Measurements from ENCODE around the gene IL17RE. TPM values are rescaled to one million over a fixed set of nuclear protein-coding genes. Genes with fewer than 3 reads are reported as not detected.

IL17RE gene
- total and polyA plus RNA-seq, 4 donors, result 7.0 to 26.1 (median 17.1) TPM

GRCh38 chr3:9934993-9935392, 32.3 kb downstream of the IL17RE start:
- peak overlapping the region in 1 of 2 donors; percentile 88 for H3K9ac ChIP-seq (ENCODE audit: insufficient read depth in 1 of 2, low read length in 2 of 2)

DNA sequence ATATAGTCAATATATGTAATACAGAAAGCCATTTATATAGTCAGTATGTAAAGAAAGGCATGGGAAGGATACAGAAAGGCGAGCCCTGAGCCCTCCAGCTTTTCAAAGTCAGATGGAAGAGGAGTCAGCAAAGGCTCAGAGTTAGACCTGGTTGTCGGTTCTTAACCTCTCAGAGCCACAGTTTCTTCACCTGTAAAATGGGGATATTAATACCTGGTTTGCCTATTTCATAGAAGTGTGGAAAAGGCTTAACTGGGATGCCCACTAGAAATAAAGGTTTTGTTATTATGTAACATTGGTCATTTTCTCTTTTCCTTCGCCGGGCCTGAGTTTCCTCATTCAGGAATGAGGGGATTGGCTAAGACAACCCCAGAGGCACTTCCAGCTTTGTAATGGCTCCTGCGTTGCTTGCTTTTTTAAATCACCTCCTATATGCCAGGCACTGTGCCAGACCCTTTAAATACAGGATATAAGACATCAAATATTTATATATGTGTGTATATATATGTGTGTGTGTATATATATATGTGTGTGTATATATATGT, 33.4 kb downstream of the IL17RE start:
- no peaks in the 10 kb centered on the region for H3K9me3 ChIP-seq (ENCODE audit: control insufficient read depth in 4 of 4, insufficient read depth in 3 of 4, low read length in 3 of 4)
- WGBS, 2 donors, result 59 to 86% methylated on average over 5 of the region's 5 CpGs
- H3K27me3 ChIP-seq (ENCODE audit: control insufficient read depth in 3 of 3, insufficient read depth in 3 of 3, low read length in 2 of 3), result no peaks in the 10 kb centered on the region
- peaks cover 0 to 24% (median 7%) of the 10 kb centered on the region in 4 donors for H3K36me3 ChIP-seq (ENCODE audit: control insufficient read depth in 4 of 4, insufficient read depth in 4 of 4, low read length in 4 of 4)
- no peak for ATAC-seq (ENCODE audit: insufficient read depth, low FRiP score)
- no peak overlapping the region for H3K27ac ChIP-seq (ENCODE audit: low read depth in 1 of 2, low read length in 1 of 2)
- TF ChIP-seq CTCF (IDR thresholded peaks at IDR 0.05; ENCODE audit: control extremely low read depth, extremely low read depth), result no peak
- H3K9ac ChIP-seq (ENCODE audit: insufficient read depth in 1 of 2, low read length in 2 of 2), result no peak overlapping the region
- no peak overlapping the region for H3K4me3 ChIP-seq
- no peak for DNase-seq
- H3K4me1 ChIP-seq (ENCODE audit: control insufficient read depth in 5 of 5, insufficient read depth in 5 of 5, low read length in 5 of 5), result peaks cover 0 to 17% (median 2%) of the 10 kb centered on the region in 5 donors

More at GRCh38 chr3:9934993-9935392, 32.3 kb downstream of the IL17RE start:
- WGBS, 2 donors, result 52 to 63% methylated on average over 4 of the region's 4 CpGs
- no peak overlapping the region for H3K4me3 ChIP-seq
- no peaks in the 10 kb centered on the region for H3K27me3 ChIP-seq (ENCODE audit: control insufficient read depth in 3 of 3, insufficient read depth in 3 of 3, low read length in 2 of 3)
- no peak for ATAC-seq (ENCODE audit: insufficient read depth, low FRiP score)
- no peak overlapping the region for H3K27ac ChIP-seq (ENCODE audit: low read depth in 1 of 2, low read length in 1 of 2)
- peaks cover 0 to 24% (median 11%) of the 10 kb centered on the region in 4 donors for H3K36me3 ChIP-seq (ENCODE audit: control insufficient read depth in 4 of 4, insufficient read depth in 4 of 4, low read length in 4 of 4)
- TF ChIP-seq CTCF (IDR thresholded peaks at IDR 0.05; ENCODE audit: control extremely low read depth, extremely low read depth), result no peak
- H3K4me1 ChIP-seq (ENCODE audit: control insufficient read depth in 5 of 5, insufficient read depth in 5 of 5, low read length in 5 of 5), result peaks cover 0 to 17% (median 2%) of the 10 kb centered on the region in 5 donors
- H3K9me3 ChIP-seq (ENCODE audit: control insufficient read depth in 4 of 4, insufficient read depth in 3 of 4, low read length in 3 of 4), result no peaks in the 10 kb centered on the region
- DNase-seq, result no peak

DNA sequence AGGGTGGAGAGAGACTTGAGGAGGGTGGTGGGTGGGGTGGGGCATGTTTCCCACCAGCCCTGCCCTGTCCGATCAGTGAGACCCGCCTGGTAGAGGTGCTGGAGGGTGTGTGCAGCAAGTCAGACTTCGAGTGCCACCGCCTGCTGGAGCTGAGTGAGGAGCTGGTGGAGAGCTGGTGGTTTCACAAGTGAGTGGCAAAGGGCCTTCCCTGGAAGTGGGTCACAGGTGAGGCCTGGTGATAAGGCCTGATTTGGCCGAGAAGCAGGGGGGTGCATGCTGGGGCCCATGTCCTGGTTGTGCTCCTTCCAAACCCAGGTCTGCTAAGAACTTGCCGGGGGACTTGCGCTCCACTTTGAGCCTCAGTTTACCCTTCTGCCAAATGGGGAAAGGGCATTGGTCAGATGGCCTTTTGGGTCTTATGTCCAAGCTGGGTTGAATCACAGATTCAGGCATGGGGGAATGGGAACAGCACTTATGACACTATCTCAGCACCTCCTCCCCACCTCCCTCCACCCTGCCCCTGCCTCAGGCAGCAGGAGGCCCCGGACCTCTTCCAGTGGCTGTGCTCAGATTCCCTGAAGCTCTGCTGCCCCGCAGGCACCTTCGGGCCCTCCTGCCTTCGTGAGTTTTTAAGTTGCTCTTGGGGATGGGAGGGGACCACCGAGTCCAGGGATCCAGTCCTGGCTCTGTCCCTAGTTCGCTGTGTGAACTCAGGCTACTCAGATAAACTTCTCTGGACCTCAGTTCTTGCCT, 35.0 kb downstream of the IL17RE start:
- H3K4me1 ChIP-seq (ENCODE audit: control insufficient read depth in 5 of 5, insufficient read depth in 5 of 5, low read length in 5 of 5), result peaks cover 0 to 14% (median 2%) of the 10 kb centered on the region in 5 donors
- no peak overlapping the region for H3K4me3 ChIP-seq
- DNase-seq, result no peak
- H3K27ac ChIP-seq (ENCODE audit: low read depth in 1 of 2, low read length in 1 of 2), result no peak overlapping the region
- no peaks in the 10 kb centered on the region for H3K9me3 ChIP-seq (ENCODE audit: control insufficient read depth in 4 of 4, insufficient read depth in 3 of 4, low read length in 3 of 4)
- H3K9ac ChIP-seq (ENCODE audit: insufficient read depth in 1 of 2, low read length in 2 of 2), result no peak overlapping the region
- peaks cover 0 to 24% (median 10%) of the 10 kb centered on the region in 4 donors for H3K36me3 ChIP-seq (ENCODE audit: control insufficient read depth in 4 of 4, insufficient read depth in 4 of 4, low read length in 4 of 4)
- TF ChIP-seq CTCF (IDR thresholded peaks at IDR 0.05; ENCODE audit: control extremely low read depth, extremely low read depth), result no peak
- ATAC-seq (ENCODE audit: insufficient read depth, low FRiP score), result no peak
- WGBS, 2 donors, result 96% methylated on average over 12 to 13 of the region's 13 CpGs
- no peaks in the 10 kb centered on the region for H3K27me3 ChIP-seq (ENCODE audit: control insufficient read depth in 3 of 3, insufficient read depth in 3 of 3, low read length in 2 of 3)
